K562 (cell line): ENCODE data around the gene SMCHD1. TPM values are rescaled to one million over a fixed set of nuclear protein-coding genes. Genes with fewer than 3 reads are reported as not detected.
A peak's percentile ranks its signal among the peaks of the same experiment; 100 is the strongest.

Source experiments
- E2F8 ChIP-seq: fragments of 450-650 bp; IDR thresholded peaks from 2 replicates; pipeline ENCODE4 v1.7.1; 2018; ENCODE audit warnings: mild to moderate bottlenecking, low read depth; ENCODE audit not compliant: partially characterized antibody
- FIP1L1 ChIP-seq: fragments of 200-400 bp; formaldehyde crosslinking; IDR thresholded peaks from 2 replicates; pipeline ENCODE4 v1.6.1; 2018; ENCODE audit warnings: mild to moderate bottlenecking, low read depth, low read length; ENCODE audit not compliant: poor library complexity, severe bottlenecking
- FOXA1 ChIP-seq: fragments of 450-650 bp; IDR thresholded peaks from 2 replicates; pipeline ENCODE4 v1.6.1; 2016; ENCODE audit warnings: mild to moderate bottlenecking, borderline replicate concordance
- ID3 ChIP-seq, 2 experiments: fragments of 250-450 bp in 1 of 2; fragments of 450-650 bp in 1 of 2; sonication (Bioruptor Pico) in 1 of 2; IDR thresholded peaks; 2 replicates each; pipeline versions ENCODE4 v1.6.1 to v1.8.0; 2016 to 2021; ENCODE audit warnings: mild to moderate bottlenecking in 2 of 2, moderate library complexity in 2 of 2, missing compliant biosample characterization in 1 of 2, missing genetic modification characterization in 1 of 2
- ILK ChIP-seq: fragments of 450-650 bp; IDR thresholded peaks from 2 replicates; pipeline ENCODE4 v1.6.1; 2016; ENCODE audit warnings: missing genetic modification characterization, low read depth, mild to moderate bottlenecking, missing compliant biosample characterization, moderate library complexity, borderline replicate concordance
- KLF13 ChIP-seq: fragments of 450-650 bp; IDR thresholded peaks from 2 replicates; pipeline ENCODE4 v1.6.1; 2016; ENCODE audit warnings: missing genetic modification characterization, low read depth, mild to moderate bottlenecking, missing compliant biosample characterization, moderate library complexity, borderline replicate concordance
- NFXL1 ChIP-seq: fragments of 450-650 bp; formaldehyde crosslinking; IDR thresholded peaks from 2 replicates; pipeline ENCODE4 v1.4.0; 2021; ENCODE audit warnings: mild to moderate bottlenecking
- RBM15 ChIP-seq: fragments of 200-400 bp; formaldehyde crosslinking; IDR thresholded peaks from 2 replicates; pipeline ENCODE4 v1.6.1; 2018; ENCODE audit warnings: mild to moderate bottlenecking, low read length, moderate library complexity; ENCODE audit not compliant: insufficient read depth
- RFX5 ChIP-seq: IDR thresholded peaks from 2 replicates; pipeline ENCODE4 v1.6.1; 2011; ENCODE audit warnings: low read depth, mild to moderate bottlenecking, improper control_type of control experiment, low read length
- SIRT6 ChIP-seq: IDR thresholded peaks from one replicate; pipeline ENCODE4 v1.6.1; 2012; ENCODE audit warnings: low read depth, mild to moderate bottlenecking, control low read depth, inconsistent platforms, low read length, moderate library complexity
- SRSF9 ChIP-seq: fragments of 200-400 bp; formaldehyde crosslinking; IDR thresholded peaks from 2 replicates; pipeline ENCODE4 v1.6.1; 2017; ENCODE audit warnings: low read depth, low read length, borderline replicate concordance
- STAT5A ChIP-seq: IDR thresholded peaks from 2 replicates; pipeline ENCODE4 v1.6.1; 2012; ENCODE audit warnings: low read length, inconsistent platforms, borderline replicate concordance
- TSHZ1 ChIP-seq: fragments of 250-450 bp; sonication (Bioruptor Pico); IDR thresholded peaks from 2 replicates; pipeline ENCODE4 v1.4.0; 2020; ENCODE audit warnings: mild to moderate bottlenecking, moderate library complexity
- ZBTB12 ChIP-seq: fragments of 250-450 bp; sonication (Bioruptor Pico); IDR thresholded peaks from 2 replicates; pipeline ENCODE4 v1.4.0; 2020
- ZNF280A ChIP-seq: fragments of 450-650 bp; IDR thresholded peaks from 2 replicates; pipeline ENCODE4 v1.6.1; 2018; ENCODE audit warnings: mild to moderate bottlenecking, low read depth; ENCODE audit not compliant: partially characterized antibody
- ZNF584 ChIP-seq: fragments of 200-800 bp; sonication (Bioruptor generic); IDR thresholded peaks from 2 replicates; pipeline ENCODE4 v1.6.1; 2016; ENCODE audit warnings: low read depth, mild to moderate bottlenecking, missing genetic modification characterization, missing compliant biosample characterization
- polyA plus RNA-seq, 8 experiments: library from polyadenylated mRNA; depleted of rRNA in 4 of 8; stranded (reverse) in 5 of 8; unstranded in 3 of 8; fragments of >200 nt; fragmentation: Nextera tagmentation in 2 of 8; fragmentation: Illumina TruSeq in 1 of 8; extraction: Ambion mirVana in 2 of 8; extraction: Trizol in 1 of 8; gene quantifications; 2 replicates each; pipeline versions ENCODE4 v1.2.1 to v1.2.3, GENCODE V29; 2011 to 2014; ENCODE audit warnings: inconsistent platforms in 1 of 8, missing spikeins in 1 of 8
- total RNA-seq, 7 experiments: library from RNA; depleted of rRNA in 6 of 7; stranded (reverse); fragments of >200 nt in 6 of 7; fragmentation: Illumina TruSeq in 2 of 7; extraction: Trizol in 2 of 7; gene quantifications; 2 replicates each; pipeline versions ENCODE4 v1.2.1 to v1.2.3, GENCODE V29; 2011 to 2021; ENCODE audit warnings: low replicate concordance in 1 of 7

Gene SMCHD1
- total and polyA plus RNA-seq, 9 of the 15 experiments (the other 6 are each of a cell fraction or from before 2014, with no cell fraction given): 6.3 to 144 (median 72.7) TPM

- TF ChIP-seq FIP1L1: no peak
- TF ChIP-seq ID3 (CRISPR knock-in tag; IDR thresholded peaks at IDR 0.05): no peak
- peak; percentile 32 for TF ChIP-seq ID3 (tag; IDR thresholded peaks at IDR 0.05)
- peak; percentile 90 for TF ChIP-seq ZNF584 (CRISPR knock-in tag)
- no peak for TF ChIP-seq RBM15
- no peak for TF ChIP-seq RFX5
- no peak for TF ChIP-seq KLF13 (tag)
- TF ChIP-seq FOXA1: no peak
- no peak for TF ChIP-seq SIRT6
- TF ChIP-seq SRSF9: no peak
- TF ChIP-seq ILK (tag): no peak
- TF ChIP-seq TSHZ1 (CRISPR knock-in tag): no peak
- TF ChIP-seq E2F8: no peak
- no peak for TF ChIP-seq ZNF280A
- TF ChIP-seq ZBTB12 (CRISPR knock-in tag): no peak
- TF ChIP-seq NFXL1 (CRISPR knock-in tag): no peak
- peak; percentile 94 for TF ChIP-seq STAT5A
Measured at GRCh38 chr18:2853926-2854664, 198.6 kb downstream of the SMCHD1 start (continued).
